IgD-negative memory B cell (primary cell): ENCODE results near the gene ANAPC10. TPM values are rescaled to one million over a fixed set of nuclear protein-coding genes. Genes with fewer than 3 reads are reported as not detected.
A peak's percentile ranks its signal among the peaks of the same experiment; 100 is the strongest.
"Not testable (repeated sequence)": the region's sequence is repeated elsewhere in the genome, so short reads cannot be mapped to it uniquely, and the experiment has no call there.

ENCODE experiments used
- H3K27ac Mint-ChIP-seq, 3 donors: one replicate each; pipeline ENCODE4 v1.8.0; 2020 to 2022; ENCODE audit warnings: mild to moderate bottlenecking in 3 of 3, mixed read lengths in 3 of 3, moderate library complexity in 1 of 3
- H3K27me3 Mint-ChIP-seq: one replicate; pipeline ENCODE4 v1.8.0; 2021; ENCODE audit warnings: mixed read lengths
- H3K36me3 Mint-ChIP-seq: one replicate; pipeline ENCODE4 v1.8.0; 2020; ENCODE audit warnings: mild to moderate bottlenecking, mixed read lengths
- H3K4me1 Mint-ChIP-seq, 3 donors: one replicate each; pipeline ENCODE4 v1.8.0; 2020 to 2022; ENCODE audit warnings: mixed read lengths in 3 of 3, mild to moderate bottlenecking in 1 of 3
- H3K4me3 Mint-ChIP-seq, 4 donors: one replicate each; pipeline ENCODE4 v1.8.0; 2020 to 2022; ENCODE audit warnings: mild to moderate bottlenecking in 4 of 4, mixed read lengths in 4 of 4, moderate library complexity in 3 of 4
- H3K9me3 Mint-ChIP-seq, 3 donors: one replicate each; pipeline ENCODE4 v1.8.0; 2020 to 2021; ENCODE audit warnings: mixed read lengths in 3 of 3, mild to moderate bottlenecking in 1 of 3
- polyA plus RNA-seq: library from polyadenylated mRNA; unstranded; fragments of 300-500 nt; fragmentation: Illumina TruSeq; gene quantifications from one replicate; pipeline ENCODE4 v1.2.3, GENCODE V29; 2021

Gene ANAPC10
- polyA plus RNA-seq, 1 donor from 2014 or later: 24.9 TPM

- not testable (repeated sequence) for H3K4me3 Mint-ChIP-seq, H3K27me3 Mint-ChIP-seq, H3K9me3 Mint-ChIP-seq, H3K27ac Mint-ChIP-seq
- H3K36me3 Mint-ChIP-seq: peaks cover 13% of the 10 kb centered on the region
- H3K4me1 Mint-ChIP-seq: peaks cover 10 to 21% (median 17%) of the 10 kb centered on the region in 3 donors
These were observed 87.7 kb downstream of the ANAPC10 start for GRCh38 chr4:145010315-145010714.

- Mint-ChIP-seq H3K27me3 (no peaks in the 10 kb centered on the region), H3K4me3 (no peak overlapping the region), H3K4me1 (peaks cover 1 to 4% (median 2%) of the 10 kb centered on the region in 3 donors), H3K36me3 (peaks cover 16% of the 10 kb centered on the region), H3K9me3 (peaks cover 0 to 16% (median 2%) of the 10 kb centered on the region in 3 donors), H3K27ac (no peak overlapping the region)
These were observed 94.3 kb downstream of the ANAPC10 start for GRCh38 chr4:145003675-145004074.

DNA sequence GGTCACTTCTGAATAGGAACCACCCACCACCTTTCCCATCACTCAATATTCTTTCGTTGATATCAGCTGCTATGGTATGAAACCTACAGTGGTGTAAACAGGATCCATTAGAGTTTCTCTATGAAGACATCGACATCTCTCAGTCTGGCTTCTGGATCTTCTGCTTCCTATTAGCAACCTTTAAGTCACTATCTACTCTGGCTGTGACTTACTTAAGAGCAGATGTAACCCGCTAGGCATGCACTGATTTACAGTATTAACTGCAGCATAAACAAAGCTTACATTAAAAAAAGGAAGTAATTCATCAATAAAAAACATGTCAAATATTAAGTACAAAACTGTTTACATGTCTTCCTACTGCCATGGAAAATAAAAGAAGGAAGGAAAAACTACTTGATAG lies 96.4 kb downstream of the ANAPC10 start:
- H3K4me3 Mint-ChIP-seq: no peak overlapping the region
- H3K27me3 Mint-ChIP-seq: no peaks in the 10 kb centered on the region
- peaks cover 17% of the 10 kb centered on the region for H3K36me3 Mint-ChIP-seq
- H3K4me1 Mint-ChIP-seq: peaks cover 0 to 4% (median 3%) of the 10 kb centered on the region in 3 donors
- H3K9me3 Mint-ChIP-seq: peaks cover 0 to 19% (median 6%) of the 10 kb centered on the region in 3 donors
- H3K27ac Mint-ChIP-seq: peak overlapping the region in 1 of 3 donors; percentile 86

DNA sequence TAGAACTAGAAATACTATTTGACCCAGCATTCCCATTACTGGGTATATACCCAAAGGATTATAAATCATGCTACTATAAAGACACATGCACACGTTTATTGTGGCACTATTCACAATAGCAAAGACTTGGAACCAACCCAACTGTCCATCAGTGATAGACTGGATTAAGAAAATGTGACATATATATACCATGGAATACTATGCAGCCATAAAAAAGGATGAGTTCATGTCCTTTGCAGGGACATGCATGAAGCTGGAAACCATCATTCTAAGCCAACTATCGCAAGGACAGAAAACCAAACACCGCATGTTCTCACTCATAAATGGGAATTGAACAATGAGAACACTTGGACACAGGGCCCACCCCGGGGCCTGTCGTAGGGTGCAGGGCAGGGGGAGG lies 97.3 kb downstream of the ANAPC10 start:
- H3K36me3 Mint-ChIP-seq: peaks cover 16% of the 10 kb centered on the region
- H3K9me3 Mint-ChIP-seq: peaks cover 0 to 19% (median 6%) of the 10 kb centered on the region in 3 donors
- H3K27ac Mint-ChIP-seq, H3K4me3 Mint-ChIP-seq, H3K27me3 Mint-ChIP-seq, H3K4me1 Mint-ChIP-seq: not testable (repeated sequence)

DNA sequence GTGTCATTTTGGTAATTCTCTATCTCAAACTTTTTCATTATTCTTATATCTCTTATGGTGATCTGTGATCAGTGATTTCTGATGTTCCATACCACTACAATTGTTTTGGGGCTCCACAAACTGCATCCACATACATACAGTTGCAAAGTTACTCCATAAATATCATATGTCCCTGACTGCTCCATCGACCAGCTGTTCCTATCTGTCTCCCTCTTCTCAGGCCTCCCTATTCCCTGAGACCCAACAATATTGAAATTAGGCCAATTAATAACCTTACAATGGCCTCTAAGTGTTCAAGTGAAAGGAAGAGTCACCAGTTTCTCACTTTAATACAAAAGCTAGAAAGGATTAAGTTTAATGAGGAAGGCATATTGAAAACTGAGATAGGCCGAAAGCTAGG lies 108.7 kb downstream of the ANAPC10 start:
- Mint-ChIP-seq H3K27me3 (no peaks in the 10 kb centered on the region), H3K27ac (no peak overlapping the region), H3K4me1 (peaks cover 0 to 3% (median 0%) of the 10 kb centered on the region in 3 donors), H3K4me3 (no peak overlapping the region), H3K9me3 (peaks cover 0 to 10% (median 2%) of the 10 kb centered on the region in 3 donors), H3K36me3 (peaks cover 7% of the 10 kb centered on the region)

GRCh38 chr4:144985531-144985930 lies 112.5 kb downstream of the ANAPC10 start:
- H3K27ac Mint-ChIP-seq: no peak overlapping the region
- no peaks in the 10 kb centered on the region for H3K36me3 Mint-ChIP-seq
- peaks cover 0 to 3% (median 0%) of the 10 kb centered on the region in 3 donors for H3K4me1 Mint-ChIP-seq
- peaks cover 2 to 15% (median 2%) of the 10 kb centered on the region in 3 donors for H3K9me3 Mint-ChIP-seq
- no peak overlapping the region for H3K4me3 Mint-ChIP-seq
- no peaks in the 10 kb centered on the region for H3K27me3 Mint-ChIP-seq

GRCh38 chr4:144985014-144985413 lies 113.0 kb downstream of the ANAPC10 start:
- Mint-ChIP-seq H3K4me3 (no peak overlapping the region), H3K4me1 (no peaks in the 10 kb centered on the region), H3K27ac (no peak overlapping the region), H3K27me3 (no peaks in the 10 kb centered on the region), H3K9me3 (peaks cover 2 to 19% (median 4%) of the 10 kb centered on the region in 3 donors), H3K36me3 (no peaks in the 10 kb centered on the region)

GRCh38 chr4:144984241-144984640 lies 113.8 kb downstream of the ANAPC10 start:
- H3K4me1 Mint-ChIP-seq: no peaks in the 10 kb centered on the region
- no peak overlapping the region for H3K27ac Mint-ChIP-seq
- no peak overlapping the region for H3K4me3 Mint-ChIP-seq
- peaks cover 5 to 19% (median 7%) of the 10 kb centered on the region in 3 donors for H3K9me3 Mint-ChIP-seq
- H3K27me3 Mint-ChIP-seq: no peaks in the 10 kb centered on the region
- H3K36me3 Mint-ChIP-seq: no peaks in the 10 kb centered on the region

DNA sequence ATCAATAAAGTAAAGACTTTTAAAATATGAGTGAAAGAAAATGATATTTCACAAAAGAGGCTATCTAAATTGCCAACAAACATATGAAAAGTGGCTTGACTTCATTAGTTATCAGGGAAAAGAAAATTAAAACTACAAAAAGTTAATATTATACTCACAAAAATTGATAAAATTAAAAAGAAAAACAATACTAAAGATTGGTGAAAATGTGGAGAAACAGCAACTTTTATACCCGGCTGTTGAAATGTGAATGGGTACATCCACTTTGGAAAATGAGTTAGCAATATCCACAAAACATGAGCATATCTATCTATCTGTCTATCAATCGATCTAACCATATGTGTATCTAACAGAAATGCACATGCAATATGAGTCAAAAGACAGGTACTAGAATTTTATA lies 122.3 kb downstream of the ANAPC10 start:
- H3K36me3 Mint-ChIP-seq: no peaks in the 10 kb centered on the region
- no peak overlapping the region for H3K4me3 Mint-ChIP-seq
- H3K4me1 Mint-ChIP-seq: no peaks in the 10 kb centered on the region
- H3K27ac Mint-ChIP-seq: no peak overlapping the region
- peaks cover 3 to 25% (median 5%) of the 10 kb centered on the region in 3 donors for H3K9me3 Mint-ChIP-seq
- no peaks in the 10 kb centered on the region for H3K27me3 Mint-ChIP-seq

GRCh38 chr4:144970597-144970996 lies 127.4 kb downstream of the ANAPC10 start:
- no peaks in the 10 kb centered on the region for H3K36me3 Mint-ChIP-seq

DNA sequence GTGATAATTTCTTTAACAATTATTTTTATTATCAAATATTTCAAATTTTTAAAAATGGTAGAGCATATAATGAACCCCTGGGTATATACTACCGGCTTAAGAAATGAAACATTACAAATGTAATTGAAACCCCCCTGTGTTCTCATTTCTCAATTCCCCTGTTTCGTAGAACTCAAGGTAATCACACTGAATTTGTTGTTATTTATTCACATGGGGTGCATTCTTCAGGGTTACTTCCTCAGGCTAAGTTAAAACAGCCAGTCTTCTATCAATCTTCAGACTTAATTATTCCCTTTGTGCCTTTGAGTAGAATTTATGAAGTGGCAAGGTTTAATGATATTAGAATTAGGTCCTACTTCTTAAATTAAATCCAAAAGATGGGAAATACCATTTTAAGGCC lies 128.2 kb downstream of the ANAPC10 start:
- H3K27me3 Mint-ChIP-seq: no peaks in the 10 kb centered on the region
- peaks cover 0 to 2% (median 0%) of the 10 kb centered on the region in 3 donors for H3K4me1 Mint-ChIP-seq
- no peak overlapping the region for H3K4me3 Mint-ChIP-seq
- H3K27ac Mint-ChIP-seq: no peak overlapping the region
- H3K9me3 Mint-ChIP-seq: peaks cover 2 to 6% (median 2%) of the 10 kb centered on the region in 3 donors
- H3K36me3 Mint-ChIP-seq: no peaks in the 10 kb centered on the region

More at GRCh38 chr4:144970597-144970996, 127.4 kb downstream of the ANAPC10 start:
- Mint-ChIP-seq H3K27ac (peak overlapping the region in 1 of 3 donors; percentile 42), H3K4me3 (no peak overlapping the region), H3K4me1 (peaks cover 0 to 2% (median 0%) of the 10 kb centered on the region in 3 donors), H3K9me3 (peaks cover 0 to 8% (median 2%) of the 10 kb centered on the region in 3 donors), H3K27me3 (no peaks in the 10 kb centered on the region)

DNA sequence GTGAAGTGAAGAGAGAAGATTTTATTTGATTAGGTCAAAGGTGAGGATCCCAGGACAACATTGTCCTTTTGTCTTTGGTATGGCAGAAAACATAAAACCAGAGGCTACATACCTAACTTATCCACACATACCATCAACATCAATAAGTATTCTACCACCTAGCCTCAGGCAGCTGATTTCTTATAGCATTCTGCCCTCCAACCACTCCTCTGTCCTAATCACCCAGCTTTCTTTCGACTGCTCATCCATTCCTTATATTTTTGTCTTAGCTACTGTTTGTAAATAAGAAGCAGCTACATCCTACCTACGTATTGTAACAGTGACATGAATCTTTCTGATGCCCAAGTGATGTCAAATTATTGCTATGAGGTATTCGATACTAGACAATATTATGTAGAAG lies 129.4 kb downstream of the ANAPC10 start:
- H3K4me3 Mint-ChIP-seq: no peak overlapping the region
- peaks cover 0 to 2% (median 0%) of the 10 kb centered on the region in 3 donors for H3K4me1 Mint-ChIP-seq

DNA sequence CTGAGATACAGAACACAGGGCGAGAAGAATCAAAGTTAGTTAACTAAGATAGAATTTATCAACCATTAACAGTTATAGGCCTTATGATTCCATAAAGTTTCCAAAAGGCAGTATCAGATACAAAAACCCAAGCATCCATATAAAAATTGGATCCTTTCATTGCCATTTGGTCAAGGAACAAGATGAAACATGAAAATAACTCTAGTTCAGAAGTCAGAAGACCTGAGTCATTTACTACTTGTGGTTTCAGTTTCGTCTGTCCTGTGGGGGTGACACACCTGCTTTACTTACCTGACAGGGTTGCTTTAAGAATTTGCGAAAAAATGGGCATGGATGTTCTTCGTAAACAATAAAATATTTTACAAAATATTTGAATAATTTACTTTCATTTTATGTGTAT lies 130.8 kb downstream of the ANAPC10 start:
- peaks cover 0 to 4% (median 2%) of the 10 kb centered on the region in 3 donors for H3K9me3 Mint-ChIP-seq
- H3K36me3 Mint-ChIP-seq: no peaks in the 10 kb centered on the region
- no peaks in the 10 kb centered on the region for H3K27me3 Mint-ChIP-seq
- H3K4me3 Mint-ChIP-seq: no peak overlapping the region
- H3K4me1 Mint-ChIP-seq: peaks cover 0 to 2% (median 0%) of the 10 kb centered on the region in 3 donors
- no peak overlapping the region for H3K27ac Mint-ChIP-seq

More for the DNA sequence above, 129.4 kb downstream of the ANAPC10 start:
- Mint-ChIP-seq H3K9me3 (peaks cover 0 to 3% (median 2%) of the 10 kb centered on the region in 3 donors), H3K27ac (no peak overlapping the region), H3K27me3 (no peaks in the 10 kb centered on the region), H3K36me3 (no peaks in the 10 kb centered on the region)

GRCh38 chr4:144962300-144962699 lies 135.7 kb downstream of the ANAPC10 start:
- no peak overlapping the region for H3K27ac Mint-ChIP-seq
- peaks cover 8 to 17% (median 9%) of the 10 kb centered on the region in 3 donors for H3K9me3 Mint-ChIP-seq
- peaks cover 3% of the 10 kb centered on the region for H3K27me3 Mint-ChIP-seq
- no peaks in the 10 kb centered on the region for H3K36me3 Mint-ChIP-seq
- H3K4me1 Mint-ChIP-seq: peaks cover 0 to 2% (median 0%) of the 10 kb centered on the region in 3 donors
- no peak overlapping the region for H3K4me3 Mint-ChIP-seq

DNA sequence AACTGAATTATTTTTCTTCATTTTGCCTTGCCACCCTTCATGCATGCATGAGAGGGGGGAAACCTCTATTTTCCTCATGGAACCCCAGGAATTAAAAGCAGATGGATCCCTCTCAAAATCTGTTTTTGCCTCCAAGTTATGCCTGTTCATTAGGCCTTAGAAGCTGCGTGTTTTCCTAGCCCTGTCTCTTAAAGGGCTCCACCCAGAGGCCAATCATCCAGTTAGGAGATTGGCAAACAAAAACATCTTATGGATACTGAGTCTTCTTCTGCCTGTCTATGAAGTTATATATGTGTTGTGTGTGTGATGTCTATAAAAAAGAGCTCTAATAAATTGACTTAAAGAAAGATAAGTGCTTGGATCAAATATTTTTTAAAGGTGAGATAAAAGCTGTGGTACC lies 142.9 kb downstream of the ANAPC10 start:
- Mint-ChIP-seq H3K4me1 (no peaks in the 10 kb centered on the region), H3K27ac (no peak overlapping the region), H3K27me3 (peaks cover under 1% of the 10 kb centered on the region), H3K9me3 (peaks cover 18 to 41% (median 19%) of the 10 kb centered on the region in 3 donors), H3K36me3 (peaks cover 3% of the 10 kb centered on the region), H3K4me3 (no peak overlapping the region)

DNA sequence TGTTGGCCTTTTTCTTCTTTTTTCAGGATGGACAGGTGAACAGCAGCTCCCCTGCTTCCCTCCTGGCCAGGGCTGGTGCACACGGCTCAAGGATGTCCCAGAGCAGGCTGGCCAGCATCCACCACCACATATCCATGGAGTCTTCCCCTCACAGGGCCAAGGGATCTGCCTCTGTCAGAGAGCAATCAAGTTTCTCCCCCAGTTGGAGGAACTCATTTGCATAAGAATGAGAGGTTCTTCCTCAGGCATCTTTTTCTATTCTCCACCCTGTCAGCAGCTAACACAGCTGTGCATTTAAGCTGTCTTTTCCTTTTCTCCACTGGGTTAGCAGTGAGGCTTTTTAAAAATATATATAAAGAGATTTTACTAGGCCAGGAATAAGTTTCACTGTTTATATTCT lies 143.8 kb downstream of the ANAPC10 start:
- Mint-ChIP-seq H3K27me3 (peaks cover 2% of the 10 kb centered on the region), H3K36me3 (peaks cover 3% of the 10 kb centered on the region), H3K4me3 (no peak overlapping the region), H3K4me1 (no peaks in the 10 kb centered on the region), H3K9me3 (peaks cover 14 to 34% (median 15%) of the 10 kb centered on the region in 3 donors), H3K27ac (no peak overlapping the region)
